GM19193 (cell line): ENCODE results near the gene TAMALIN.

Experiments used
- POLR2A ChIP-seq: IDR thresholded peaks from 4 replicates; pipeline ENCODE4 v1.6.1; 2011; ENCODE audit not compliant: insufficient read depth, insufficient read length; ENCODE audit errors: extremely low read depth

Gene TAMALIN

DNA sequence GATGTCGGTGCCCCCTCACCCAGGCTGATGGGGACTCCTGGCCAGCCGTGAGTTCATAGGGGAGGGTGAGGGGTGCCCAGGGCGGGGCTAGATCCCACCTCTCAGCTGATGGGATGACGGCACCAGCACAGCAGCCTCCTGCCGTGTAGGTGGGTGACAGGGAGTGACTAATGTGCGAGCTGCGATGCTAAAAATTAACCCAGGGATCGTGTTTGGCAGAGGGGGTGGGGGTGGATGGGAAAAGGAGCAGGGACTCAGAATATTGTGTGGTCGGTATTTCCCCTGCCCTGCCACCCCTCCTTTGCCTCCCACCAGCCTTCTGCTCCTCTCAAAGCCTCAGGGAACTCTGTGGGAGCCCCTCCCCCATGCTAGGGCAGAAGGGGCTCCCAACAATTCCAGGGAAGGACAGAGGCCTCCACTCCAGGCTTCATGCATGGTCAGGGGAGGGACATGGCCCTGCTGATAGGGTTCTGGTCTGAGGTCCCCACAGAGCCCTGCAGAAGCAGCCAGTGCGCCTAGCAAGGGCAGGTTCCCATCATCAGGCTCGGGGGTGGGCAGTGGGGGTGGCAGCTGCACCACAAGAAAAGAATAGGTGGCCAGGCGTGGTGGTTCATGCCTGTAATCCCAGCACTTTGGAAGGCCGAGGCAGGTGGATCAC, 12.5 kb downstream of the TAMALIN start:
- no peak for TF ChIP-seq POLR2A

- TF ChIP-seq POLR2A, result no peak
These were observed 14.0 kb downstream of the TAMALIN start for GRCh38 chr12:52020539-52021336.

- no peak for TF ChIP-seq POLR2A
These were observed 16.1 kb downstream of the TAMALIN start for GRCh38 chr12:52022841-52023181.

DNA sequence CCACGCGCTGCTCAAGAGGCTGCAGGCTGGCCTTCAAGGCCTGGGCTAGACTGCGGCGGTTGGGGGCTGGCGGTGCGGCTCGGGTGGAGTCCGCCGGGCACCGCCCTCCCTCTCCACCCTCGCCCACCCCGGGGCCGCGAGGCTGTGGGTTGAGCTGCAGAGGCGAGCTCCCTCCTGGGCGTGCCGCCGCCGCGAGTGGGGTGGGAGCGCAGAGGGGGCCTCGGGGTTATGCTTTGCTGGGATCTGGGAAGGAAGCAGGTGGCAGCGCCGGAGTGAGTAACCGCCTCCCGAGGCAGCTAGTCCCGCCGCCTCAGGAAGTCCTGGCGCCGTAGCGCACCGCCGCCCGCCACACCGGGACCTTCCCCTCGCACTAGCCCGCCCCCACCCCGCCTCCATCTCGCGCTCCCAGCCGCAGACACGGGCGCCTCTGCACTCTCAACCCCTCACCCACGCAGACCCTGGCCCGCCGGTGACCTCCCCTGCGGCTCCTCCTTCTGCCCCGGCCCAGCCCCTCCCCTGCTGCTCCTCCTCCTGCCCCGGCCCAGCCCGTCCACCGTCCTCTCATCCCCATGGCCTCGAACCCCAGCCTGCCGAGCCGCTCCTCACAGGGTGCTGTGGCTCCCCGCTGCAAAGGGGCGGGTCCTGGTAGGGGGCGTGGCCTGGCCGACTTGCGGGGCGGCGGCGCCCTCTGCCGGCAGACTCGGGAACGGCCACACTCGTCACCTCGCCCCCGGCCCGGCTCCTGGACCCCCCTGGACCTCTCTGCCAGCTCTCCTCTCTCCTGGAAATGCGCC, 16.6 kb downstream of the TAMALIN start:
- no peak for TF ChIP-seq POLR2A

DNA sequence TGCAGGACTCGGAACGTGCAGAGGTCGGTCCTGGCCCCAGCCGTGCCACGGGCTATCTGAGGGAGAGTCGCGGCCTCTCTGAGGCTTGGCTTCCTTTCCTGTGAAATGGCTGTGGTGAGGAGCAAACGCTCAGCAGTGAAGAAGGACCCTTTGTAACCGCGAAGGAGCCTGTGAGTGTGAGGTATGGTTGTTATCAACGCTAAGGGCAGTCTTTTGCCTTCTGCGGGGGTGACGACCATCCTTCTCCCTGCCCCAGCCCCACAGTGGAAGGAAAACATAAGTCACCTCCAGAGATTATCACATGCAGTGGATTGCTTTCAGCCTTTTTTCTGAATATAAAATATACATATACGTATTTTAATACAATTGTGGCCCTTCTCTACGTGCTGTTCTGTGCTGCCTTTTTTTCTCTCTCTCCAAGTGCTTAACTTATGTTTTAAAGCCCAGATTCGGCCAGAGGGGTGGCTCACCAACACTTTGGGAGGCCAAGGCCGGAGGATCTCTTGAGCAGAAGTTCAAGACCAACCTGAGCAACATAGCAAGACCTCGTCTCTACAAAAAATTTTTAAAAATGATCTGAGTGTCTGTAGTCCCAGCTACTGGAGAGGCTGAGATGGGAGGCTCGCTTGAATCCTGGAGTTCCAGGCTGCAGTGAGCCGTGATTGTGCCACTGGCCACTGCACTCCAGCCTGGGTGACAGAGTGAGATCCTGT, 17.4 kb downstream of the TAMALIN start:
- TF ChIP-seq POLR2A, result no peak

- no peak for TF ChIP-seq POLR2A
These were observed 18.1 kb downstream of the TAMALIN start for GRCh38 chr12:52024845-52025230.

GRCh38 chr12:52026263-52026662, 19.5 kb downstream of the TAMALIN start:
- TF ChIP-seq POLR2A, result no peak

DNA sequence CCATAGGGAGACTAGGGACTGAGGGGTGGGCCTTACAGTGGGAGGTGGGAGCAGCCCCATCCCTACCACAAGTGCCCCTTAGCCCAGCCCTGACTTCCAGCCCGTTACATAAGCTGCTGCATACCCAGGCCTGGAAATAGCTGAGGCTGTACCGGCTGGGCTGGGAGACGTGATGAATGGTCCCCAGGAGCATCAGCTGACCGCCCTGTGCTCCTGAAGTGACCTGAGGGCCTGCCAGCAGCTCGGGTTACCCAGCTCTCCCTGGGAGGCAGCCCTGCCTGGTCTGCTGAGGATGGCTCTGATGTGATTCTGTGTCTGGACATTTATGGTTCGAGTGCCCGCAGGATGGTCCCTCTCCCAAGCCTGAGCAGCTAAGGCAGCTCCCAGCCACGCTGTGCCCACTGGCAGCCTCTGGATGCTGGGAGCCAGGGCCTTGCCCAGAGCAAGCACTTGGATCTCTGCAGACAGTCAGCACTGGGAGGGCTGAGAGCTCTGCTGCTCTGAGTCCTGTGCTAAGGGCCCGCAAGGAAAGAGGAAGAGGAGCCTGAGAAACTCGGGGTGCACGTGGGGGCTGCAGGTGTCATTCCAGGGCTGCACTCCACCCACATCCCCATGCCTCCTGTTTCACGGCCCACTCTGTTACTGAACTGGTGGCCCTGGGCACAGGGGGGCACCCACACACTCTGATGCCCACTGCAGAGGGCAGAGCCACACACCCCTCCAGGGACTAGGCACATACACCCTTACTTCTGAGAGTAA, 20.5 kb downstream of the TAMALIN start:
- TF ChIP-seq POLR2A, result no peak

DNA sequence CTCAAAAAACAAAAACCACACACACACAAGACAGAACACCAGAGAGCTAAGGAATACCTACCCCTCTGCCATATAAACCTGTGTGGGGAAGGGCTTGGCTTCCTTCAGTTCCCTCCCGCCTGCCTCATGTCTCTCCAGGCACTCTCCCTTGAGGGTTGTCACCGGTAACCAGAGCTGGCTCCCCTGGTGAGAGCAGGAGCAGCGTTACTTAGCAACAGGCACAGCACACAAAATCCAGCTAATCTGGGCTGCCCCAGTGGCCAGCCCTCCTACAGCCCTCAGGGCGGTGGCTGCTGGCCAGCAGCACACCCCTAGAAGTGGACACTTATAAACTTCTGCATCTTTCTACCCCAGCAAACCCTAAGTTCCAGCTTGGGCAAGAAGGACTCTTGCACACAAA, 22.9 kb downstream of the TAMALIN start:
- TF ChIP-seq POLR2A, result no peak

- TF ChIP-seq POLR2A, result no peak
These were observed 25.7 kb downstream of the TAMALIN start for GRCh38 chr12:52032446-52032803.

- TF ChIP-seq POLR2A, result peak; percentile 76
These were observed 26.2 kb downstream of the TAMALIN start for GRCh38 chr12:52032804-52033445.

DNA sequence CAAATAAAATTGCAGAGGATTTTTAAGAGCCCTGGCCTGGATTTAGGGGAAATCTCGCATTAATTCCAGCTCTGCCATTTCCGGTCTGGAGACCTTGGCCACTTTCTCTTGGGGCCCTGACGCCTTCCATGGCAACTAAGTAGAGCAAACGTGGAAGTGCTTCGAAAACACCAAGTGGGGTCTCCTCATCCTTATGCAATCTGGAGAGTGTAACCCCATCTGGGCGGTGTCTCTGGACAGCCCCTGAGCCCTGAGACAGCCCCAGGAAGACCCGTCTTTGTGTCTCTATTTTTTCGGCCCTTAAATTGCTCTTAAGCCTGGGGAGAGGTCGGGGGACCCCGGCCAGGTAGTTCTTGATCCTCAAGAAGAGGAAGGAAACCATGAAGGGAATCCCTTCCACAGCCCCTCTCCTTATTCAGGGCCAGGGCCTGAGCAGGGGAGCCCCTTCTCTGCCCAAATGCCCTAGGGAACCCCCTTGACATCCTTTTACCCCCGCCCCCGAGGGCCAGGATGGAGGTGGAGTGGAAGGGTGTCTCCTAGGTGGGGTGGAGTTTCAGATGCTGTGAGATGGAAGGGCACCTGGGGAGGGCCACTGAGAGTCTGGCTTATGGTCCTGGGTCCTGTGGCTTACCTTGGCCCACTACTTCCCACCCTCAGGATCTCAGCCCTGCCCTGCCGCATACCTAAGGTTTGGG, 26.8 kb downstream of the TAMALIN start:
- TF ChIP-seq POLR2A, result no peak

GRCh38 chr12:52035190-52035589, 28.4 kb downstream of the TAMALIN start:
- TF ChIP-seq POLR2A, result no peak
